GM21825 (cell line): ENCODE results near the gene FZD1.
"Not testable (repeated sequence)": the region's sequence is repeated elsewhere in the genome, so short reads cannot be mapped to it uniquely, and the experiment has no call there.

Source experiments
- ATAC-seq: cut with Tn5 transposase; IDR thresholded peaks from one replicate; pipeline ENCODE4 v1.9.1; 2021; ENCODE audit warnings: mild to moderate bottlenecking, moderate library complexity; ENCODE audit not compliant: unreplicated experiment

The FZD1 gene

GRCh38 chr7:91294639-91295220 is 30.5 kb downstream of the FZD1 start:
- ATAC-seq = no peak

- ATAC-seq = no peak
These were observed 31.3 kb downstream of the FZD1 start for GRCh38 chr7:91295576-91295975.

- no peak for ATAC-seq
These were observed 33.7 kb downstream of the FZD1 start for GRCh38 chr7:91297939-91298338.

GRCh38 chr7:91299952-91300775 is 35.9 kb downstream of the FZD1 start:
- ATAC-seq = no peak

- ATAC-seq = no peak
These were observed 38.6 kb downstream of the FZD1 start for GRCh38 chr7:91302794-91303193.

- no peak for ATAC-seq
These were observed 42.0 kb downstream of the FZD1 start for GRCh38 chr7:91306266-91306665.

GRCh38 chr7:91307467-91307866 is 43.2 kb downstream of the FZD1 start:
- no peak for ATAC-seq

- ATAC-seq = not testable (repeated sequence)
These were observed 44.0 kb downstream of the FZD1 start for GRCh38 chr7:91308191-91308590.

- ATAC-seq = no peak
These were observed 46.7 kb downstream of the FZD1 start for GRCh38 chr7:91310830-91311460.

GRCh38 chr7:91311839-91312238 is 47.6 kb downstream of the FZD1 start:
- ATAC-seq = no peak

GRCh38 chr7:91313113-91313512 is 48.9 kb downstream of the FZD1 start:
- ATAC-seq = no peak

GRCh38 chr7:91314591-91315323 is 50.5 kb downstream of the FZD1 start:
- no peak for ATAC-seq

- no peak for ATAC-seq
These were observed 52.2 kb downstream of the FZD1 start for GRCh38 chr7:91316426-91316825.

- no peak for ATAC-seq
These were observed 55.1 kb downstream of the FZD1 start for GRCh38 chr7:91319351-91319750.

- ATAC-seq = no peak
These were observed 56.3 kb downstream of the FZD1 start for GRCh38 chr7:91320366-91321078.
